ENCODE data around the gene VASH2. TPM values are rescaled to one million over a fixed set of nuclear protein-coding genes. Genes with fewer than 3 reads are reported as not detected.

Gene VASH2
- total and polyA plus RNA-seq, 2 of the 8 experiments (the other 6 are each of a cell fraction or from before 2014, with no cell fraction given): 44.0 to 187 TPM

- no peak overlapping the region for H3K4me2 ChIP-seq (ENCODE audit: insufficient read depth in 1 of 2, low read depth in 2 of 2, low read length in 2 of 2)
Measured at GRCh38 chr1:212946872-212947271, 3.5 kb upstream of the VASH2 start.

More at GRCh38 chr1:212946872-212947271, 3.5 kb upstream of the VASH2 start:
- no peak overlapping the region for H3K56ac ChIP-seq (replicated peaks; ENCODE audit: insufficient read length, low read depth, low read length)
- peaks cover 0 to 6% (median 3%) of the 10 kb centered on the region in 4 experiments; a peak in 4 of 7 replicates for H3K4me1 ChIP-seq (replicated peaks in 1 of 4; ENCODE audit: control insufficient read depth in 3 of 4, insufficient read depth in 4 of 4, low read length in 3 of 4)
- H3K79me1 ChIP-seq (ENCODE audit: low read depth, low read length): no peaks in the 10 kb centered on the region
- DNase-seq (ENCODE audit: low read depth in 1 of 2, low spot score in 2 of 2) (no peak), FAIRE-seq (no peak)
- H4K91ac ChIP-seq (replicated peaks; ENCODE audit: insufficient read length, low read length): no peak overlapping the region
- H3K79me2 ChIP-seq (ENCODE audit: control insufficient read depth in 1 of 2, insufficient read depth in 2 of 2, low read length in 2 of 2): peaks cover 5 to 13% of the 10 kb centered on the region in 2 experiments; a peak in 3 of 4 replicates
- no peak overlapping the region for H3K4me3 ChIP-seq (ENCODE audit: extremely low read depth in 1 of 4, insufficient read depth in 2 of 4, low read depth in 3 of 4, low read length in 4 of 4)
- no peak overlapping the region for H3K9ac ChIP-seq (replicated peaks in 1 of 4; ENCODE audit: extremely low read depth in 1 of 4, low read depth in 3 of 4, low read length in 3 of 4)
- H3K4ac ChIP-seq (replicated peaks; ENCODE audit: insufficient read length, low read depth, low read length): no peak overlapping the region
- no peak overlapping the region for H3K14ac ChIP-seq (ENCODE audit: insufficient read length)
- no peak overlapping the region for H2BK20ac ChIP-seq (ENCODE audit: low read length)
- H3K9me3 ChIP-seq (ENCODE audit: insufficient read depth in 2 of 2, low read depth in 1 of 2, low read length in 1 of 2): no peaks in the 10 kb centered on the region
- H2AFZ ChIP-seq (ENCODE audit: low read length): no peak overlapping the region
- no peak overlapping the region for H3K23ac ChIP-seq (ENCODE audit: insufficient read length)
- peaks cover 0 to 6% (median 1%) of the 10 kb centered on the region in 4 experiments; a peak in 2 of 8 replicates for H3K36me3 ChIP-seq (ENCODE audit: control insufficient read depth in 2 of 4, insufficient read depth in 4 of 4, low read length in 3 of 4)
- POLR2A ChIA-PET (ENCODE audit: partially characterized antibody): interaction anchor here (0.7 to 3.6 kb wide), 8 partner anchors 8 to 39 kb away, joined by 3 to 23 read pairs (median 4); no protein-coding TSS in a partner anchor
- peaks cover 4 to 6% of the 10 kb centered on the region in 2 experiments for H4K20me1 ChIP-seq (replicated peaks in 1 of 2; ENCODE audit: control insufficient read depth in 1 of 2, insufficient read depth in 2 of 2, low read length in 2 of 2)
- peaks cover 0 to 4% (median 0%) of the 10 kb centered on the region in 4 experiments; a peak in 1 of 7 replicates for H3K27me3 ChIP-seq (replicated peaks in 1 of 4; ENCODE audit: control insufficient read depth in 3 of 4, extremely low read depth in 1 of 4, insufficient read depth in 3 of 4, low read length in 3 of 4)
- H2BK120ac ChIP-seq (replicated peaks; ENCODE audit: low read depth, low read length): no peak overlapping the region
- H3K27ac ChIP-seq (ENCODE audit: low read depth, low read length): no peak overlapping the region
- no peak for TF ChIP-seq EZH2 (IDR thresholded peaks at IDR 0.05; ENCODE audit: low read depth, low read length, severe bottlenecking)
- H3K18ac ChIP-seq (ENCODE audit: extremely low read depth, low read length): no peak overlapping the region
- no peak overlapping the region for H2BK15ac ChIP-seq (ENCODE audit: low read length)
- CTCF ChIA-PET (ENCODE audit: partially characterized antibody): interaction anchor here (1.0 to 1.7 kb wide), 6 partner anchors 21 to 132 kb away, joined by 3 to 7 read pairs (median 4); no protein-coding TSS in a partner anchor
- no peak overlapping the region for H4K8ac ChIP-seq (ENCODE audit: extremely low read depth, insufficient read depth, low read length)
- no peak overlapping the region for H4K5ac ChIP-seq (ENCODE audit: insufficient read length, low read depth, low read length)
- H2AK5ac ChIP-seq (ENCODE audit: low read depth, low read length): no peak overlapping the region
- no peak overlapping the region for H2BK12ac ChIP-seq (ENCODE audit: low read depth, low read length)
- H2BK5ac ChIP-seq (ENCODE audit: low read depth, low read length): no peak overlapping the region
- H3K23me2 ChIP-seq (ENCODE audit: low read depth, low read length): peaks cover 12% of the 10 kb centered on the region
